KBM-7 (cell line): ENCODE results near the gene XKR7.
"Not testable (repeated sequence)": the region's sequence is repeated elsewhere in the genome, so short reads cannot be mapped to it uniquely, and the experiment has no call there.

Source experiments
- DNase-seq: peaks from one replicate; pipeline ENCODE4 v3.0.0-alpha.2; 2015
- in situ Hi-C: fragments of 300-500 bp; cut with MboI; formaldehyde crosslinking; loops from 2 replicates; pipeline ENCODE4 v1.14.3; 2020; ENCODE audit warnings: low sequenced_read_pairs, low pct_unique_long_range_greater_than_20kb, mixed read lengths

Gene XKR7

GRCh38 chr20:31967830-31968249 is at the start of gene XKR7:
Gene XKR7 (plus strand): TSS chr20:31968151. CDS start chr20:31968176, 25 bp downstream.
- in situ Hi-C loops = no loop called here
- DNase-seq = peak; percentile 54

GRCh38 chr20:31918466-31919105 is 49.4 kb upstream of the XKR7 start:
- DNase-seq = no peak
- in situ Hi-C loops = no loop called here

- no peak for DNase-seq
- in situ Hi-C loops = no loop called here
Observed at GRCh38 chr20:31919410-31920155, 48.4 kb upstream of the XKR7 start.

GRCh38 chr20:31920275-31920855 is 47.6 kb upstream of the XKR7 start:
- in situ Hi-C loops = no loop called here
- no peak for DNase-seq

- in situ Hi-C loops, DNase-seq: not testable (repeated sequence)
Observed at GRCh38 chr20:31921480-31921879, 46.5 kb upstream of the XKR7 start.

GRCh38 chr20:31922181-31922580 is 45.8 kb upstream of the XKR7 start:
- in situ Hi-C loops = no loop called here
- DNase-seq = no peak

GRCh38 chr20:31922588-31922987 is 45.4 kb upstream of the XKR7 start:
- DNase-seq = no peak
- in situ Hi-C loops = no loop called here

- peak; percentile 64 for DNase-seq
- in situ Hi-C loops = no loop called here
Observed at GRCh38 chr20:31923388-31924331, 44.3 kb upstream of the XKR7 start.

- in situ Hi-C loops = no loop called here
Observed at GRCh38 chr20:31924561-31924960, 43.4 kb upstream of the XKR7 start.

GRCh38 chr20:31925631-31926030 is 42.3 kb upstream of the XKR7 start:
- DNase-seq = no peak
- in situ Hi-C loops = no loop called here

More at GRCh38 chr20:31924561-31924960, 43.4 kb upstream of the XKR7 start:
- no peak for DNase-seq

GRCh38 chr20:31926493-31926892 is 41.5 kb upstream of the XKR7 start:
- no peak for DNase-seq
- in situ Hi-C loops = no loop called here

GRCh38 chr20:31927627-31928159 is 40.3 kb upstream of the XKR7 start:
- in situ Hi-C loops = no loop called here

GRCh38 chr20:31929631-31930030 is 38.3 kb upstream of the XKR7 start:
- in situ Hi-C loops, DNase-seq: not testable (repeated sequence)

More at GRCh38 chr20:31927627-31928159, 40.3 kb upstream of the XKR7 start:
- DNase-seq = no peak

- in situ Hi-C loops = no loop called here
- DNase-seq = peak; percentile 28
Observed at GRCh38 chr20:31930779-31931178, 37.2 kb upstream of the XKR7 start.

GRCh38 chr20:31933698-31934097 is 34.3 kb upstream of the XKR7 start:
- DNase-seq = no peak
- in situ Hi-C loops = no loop called here

- in situ Hi-C loops = no loop called here
- DNase-seq = no peak
Observed at GRCh38 chr20:31934491-31934890, 33.5 kb upstream of the XKR7 start.

GRCh38 chr20:31934968-31935764 is 32.8 kb upstream of the XKR7 start:
- DNase-seq = no peak
- in situ Hi-C loops = no loop called here

- no peak for DNase-seq
- in situ Hi-C loops = no loop called here
Observed at GRCh38 chr20:31936420-31936819, 31.5 kb upstream of the XKR7 start.
